Caco-2 (cell line): ENCODE data around the gene MEIOSIN. TPM values are rescaled to one million over a fixed set of nuclear protein-coding genes. Genes with fewer than 3 reads are reported as not detected.

Experiments used
- BruUV-seq: library from RNA; stranded (reverse); fragments of 400-500 nt; replicated peaks from 2 replicates; lab custom pipeline; 2021; lab: Mats Ljungman, UMichigan
- CTCF ChIA-PET: fragments of 300-600 bp; sonication (Branson Sonifier 250); formaldehyde crosslinking; loops from one replicate; lab custom pipeline; 2022; ENCODE audit warnings: antibody characterized with exemption; lab: Charles Lee
- POLR2A ChIA-PET: fragments of 300-600 bp; sonication (Branson Sonifier 250); formaldehyde crosslinking; loops from one replicate; lab custom pipeline; 2022; ENCODE audit warnings: antibody characterized with exemption; lab: Charles Lee
- DNase-seq, 2 experiments: peaks; one replicate each; pipeline versions ENCODE4 v3.0.0 to v3.0.0-alpha.2; 2020 to 2022
- H3K27me3 ChIP-seq: replicated peaks from 2 replicates; pipeline ENCODE4 v1.6.0; 2011; ENCODE audit warnings: low read length; ENCODE audit not compliant: control insufficient read depth, insufficient read depth
- H3K36me3 ChIP-seq: 2 replicates; pipeline ENCODE4 v1.5.1; 2011; ENCODE audit warnings: low read length; ENCODE audit not compliant: control insufficient read depth, insufficient read depth
- H3K4me1 ChIP-seq: fragments of 250-450 bp; sonication (Bioruptor Pico); 2 replicates; pipeline ENCODE4 v1.5.1; 2020; ENCODE audit warnings: mild to moderate bottlenecking
- H3K4me3 ChIP-seq: 2 replicates; pipeline ENCODE4 v1.5.1; 2011; ENCODE audit warnings: low read depth, mild to moderate bottlenecking, control low read depth, low read length
- H3K9me3 ChIP-seq: fragments of 250-450 bp; sonication (Bioruptor Pico); 2 replicates; pipeline ENCODE4 v1.5.1; 2020; ENCODE audit warnings: mild to moderate bottlenecking, moderate library complexity
- H3K27ac Mint-ChIP-seq: one replicate; pipeline ENCODE4 v1.8.0; 2022; ENCODE audit warnings: mixed read lengths; ENCODE audit not compliant: unreplicated experiment
- H3K27me3 Mint-ChIP-seq: one replicate; pipeline ENCODE4 v1.8.0; 2022; ENCODE audit warnings: mixed read lengths; ENCODE audit not compliant: insufficient read depth, unreplicated experiment
- H3K36me3 Mint-ChIP-seq: one replicate; pipeline ENCODE4 v1.8.0; 2022; ENCODE audit warnings: mild to moderate bottlenecking, mixed read lengths; ENCODE audit not compliant: insufficient read depth, unreplicated experiment
- H3K4me1 Mint-ChIP-seq: one replicate; pipeline ENCODE4 v1.8.0; 2022; ENCODE audit warnings: low read depth, mixed read lengths; ENCODE audit not compliant: unreplicated experiment
- H3K4me3 Mint-ChIP-seq: one replicate; pipeline ENCODE4 v1.8.0; 2022; ENCODE audit warnings: mild to moderate bottlenecking, moderate library complexity, mixed read lengths; ENCODE audit not compliant: unreplicated experiment
- H3K9me3 Mint-ChIP-seq: one replicate; pipeline ENCODE4 v1.8.0; 2022; ENCODE audit warnings: mixed read lengths; ENCODE audit not compliant: unreplicated experiment
- intact Hi-C: fragments of 100-400 bp; cut with micrococcal nuclease; formaldehyde crosslinking; loops from one replicate; pipeline ENCODE4 v1.10.0; 2022; ENCODE audit not compliant: unreplicated experiment
- total RNA-seq: library from RNA; stranded (reverse); gene quantifications from 2 replicates; pipeline ENCODE4 v1.2.3, GENCODE V29; 2022
- TF ChIP-seq, protein P1 (sequence below), 2 experiments: fragments of 200-600 bp in 1 of 2; IDR thresholded peaks; 1 replicate in 1 of 2; 2 replicates in 1 of 2; pipeline versions ENCODE4 v1.5.1 to v1.8.0; 2011 to 2022; ENCODE audit warnings: antibody characterized with exemption in 1 of 2, control low read depth in 1 of 2, inconsistent platforms in 1 of 2, low read depth in 1 of 2, low read length in 1 of 2, mild to moderate bottlenecking in 1 of 2, moderate library complexity in 1 of 2; ENCODE audit not compliant: insufficient read depth in 1 of 2, severe bottlenecking in 1 of 2, unreplicated experiment in 1 of 2

The MEIOSIN gene
- total RNA-seq, 1 experiment from 2014 or later: not detected

DNA sequence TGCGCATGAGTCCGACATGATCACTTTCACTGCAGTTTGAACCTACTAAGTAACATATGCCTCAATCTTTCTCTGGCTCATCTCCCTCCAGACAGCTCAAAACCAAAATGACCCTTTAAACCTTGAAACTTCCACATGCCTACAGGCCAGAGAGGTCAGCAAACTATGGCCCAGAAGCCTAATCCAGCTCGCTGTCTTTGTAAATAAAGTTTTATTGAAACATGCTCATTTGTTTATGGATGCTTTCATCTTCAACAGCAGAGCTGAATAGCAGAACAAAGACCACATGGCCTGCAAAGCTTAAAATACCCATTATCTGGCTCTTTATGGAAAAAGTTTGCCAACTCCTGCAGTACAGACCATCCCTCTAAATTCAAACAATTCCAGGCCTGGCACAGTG, 18.1 kb upstream of the MEIOSIN start:
- peaks cover 14% of the 10 kb centered on the region for H3K4me1 ChIP-seq
- TF ChIP-seq, protein P1, sequence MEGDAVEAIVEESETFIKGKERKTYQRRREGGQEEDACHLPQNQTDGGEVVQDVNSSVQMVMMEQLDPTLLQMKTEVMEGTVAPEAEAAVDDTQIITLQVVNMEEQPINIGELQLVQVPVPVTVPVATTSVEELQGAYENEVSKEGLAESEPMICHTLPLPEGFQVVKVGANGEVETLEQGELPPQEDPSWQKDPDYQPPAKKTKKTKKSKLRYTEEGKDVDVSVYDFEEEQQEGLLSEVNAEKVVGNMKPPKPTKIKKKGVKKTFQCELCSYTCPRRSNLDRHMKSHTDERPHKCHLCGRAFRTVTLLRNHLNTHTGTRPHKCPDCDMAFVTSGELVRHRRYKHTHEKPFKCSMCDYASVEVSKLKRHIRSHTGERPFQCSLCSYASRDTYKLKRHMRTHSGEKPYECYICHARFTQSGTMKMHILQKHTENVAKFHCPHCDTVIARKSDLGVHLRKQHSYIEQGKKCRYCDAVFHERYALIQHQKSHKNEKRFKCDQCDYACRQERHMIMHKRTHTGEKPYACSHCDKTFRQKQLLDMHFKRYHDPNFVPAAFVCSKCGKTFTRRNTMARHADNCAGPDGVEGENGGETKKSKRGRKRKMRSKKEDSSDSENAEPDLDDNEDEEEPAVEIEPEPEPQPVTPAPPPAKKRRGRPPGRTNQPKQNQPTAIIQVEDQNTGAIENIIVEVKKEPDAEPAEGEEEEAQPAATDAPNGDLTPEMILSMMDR (IDR thresholded peaks at IDR 0.05; ENCODE audit: insufficient read depth in 1 of 2, low read depth in 1 of 2, low read length in 1 of 2, severe bottlenecking in 1 of 2, unreplicated experiment in 1 of 2): no peak
- Mint-ChIP-seq H3K4me1 (peaks cover 19% of the 10 kb centered on the region), H3K27ac (no peak overlapping the region), H3K27me3 (no peaks in the 10 kb centered on the region), H3K9me3 (no peaks in the 10 kb centered on the region), H3K4me3 (no peak overlapping the region), H3K36me3 (peaks cover 71% of the 10 kb centered on the region)
- peaks cover 3% of the 10 kb centered on the region; the same call in 1 of the 2 replicates for H3K36me3 ChIP-seq
- ChIA-PET CTCF (interaction anchor here (0.6 to 2.5 kb wide), 3 partner anchors 15 to 801 kb away, joined by 3 to 8 read pairs (median 3); partner anchors contain the start of genes QPCTL and SNRPD2), POLR2A (no interaction called here)
- DNase-seq: no peak
- H3K27me3 ChIP-seq: no peaks in the 10 kb centered on the region
- no peaks in the 10 kb centered on the region for H3K9me3 ChIP-seq
- no TSS peak for BruUV-seq
- intact Hi-C loops: no loop called here
- H3K4me3 ChIP-seq: no peak overlapping the region

GRCh38 chr19:45716359-45717130, 16.7 kb upstream of the MEIOSIN start:
- Histone ChIP-seq H3K9me3 (no peaks in the 10 kb centered on the region), H3K27me3 (no peaks in the 10 kb centered on the region), H3K36me3 (peaks cover 3% of the 10 kb centered on the region; the same call in 1 of the 2 replicates), H3K4me1 (peaks cover 14% of the 10 kb centered on the region), H3K4me3 (peak overlapping the region; percentile 64)
- ChIA-PET CTCF (interaction anchor here (0.6 to 2.1 kb wide), 11 partner anchors 13 to 165 kb away, joined by 3 to 44 read pairs (median 6); partner anchors contain the start of genes DMPK, FBXO46, QPCTL and SIX5), POLR2A (interaction anchor here (0.5 to 2.5 kb wide), 20 partner anchors 9 to 247 kb away, joined by 3 to 64 read pairs (median 4); partner anchors contain the start of genes DMWD, FBXO46, QPCTL and SIX5)
- Mint-ChIP-seq H3K27ac (peak overlapping the region; percentile 96), H3K27me3 (no peaks in the 10 kb centered on the region), H3K36me3 (peaks cover 70% of the 10 kb centered on the region), H3K4me1 (peaks cover 19% of the 10 kb centered on the region), H3K4me3 (peak overlapping the region; percentile 95), H3K9me3 (no peaks in the 10 kb centered on the region)
- TF ChIP-seq, protein P1 (IDR thresholded peaks at IDR 0.05; ENCODE audit: insufficient read depth in 1 of 2, low read depth in 1 of 2, low read length in 1 of 2, severe bottlenecking in 1 of 2, unreplicated experiment in 1 of 2): no peak
- peak; percentile 51 to 67 for DNase-seq
- BruUV-seq: TSS peak; percentile 83
- intact Hi-C loops: loop anchor here (1.0 kb wide), 3 partner anchors 14 to 54 kb away; partner anchors contain the start of genes FBXO46 and QPCTL
